ENCODE measurements around the gene NUP88. TPM values are rescaled to one million over a fixed set of nuclear protein-coding genes. Genes with fewer than 3 reads are reported as not detected.

NUP88 gene
- total RNA-seq, 1 experiment from 2014 or later = 103 TPM

- peaks cover 51% of the 10 kb centered on the region for H3K36me3 ChIP-seq (ENCODE audit: low read depth, low read length)
- DNase-seq (no peak), ATAC-seq (no peak)
- no peak overlapping the region for H3K9ac ChIP-seq (ENCODE audit: low read length)
- H2AFZ ChIP-seq (ENCODE audit: low read length) = no peak overlapping the region
- ChIA-PET POLR2A (ENCODE audit: unreplicated experiment) (no interaction called here), CTCF (no interaction called here)
- no peaks in the 10 kb centered on the region for H3K9me2 ChIP-seq (replicated peaks; ENCODE audit: low read length)
- H3K79me2 ChIP-seq (ENCODE audit: low read length) = peaks cover 24% of the 10 kb centered on the region
- BruUV-seq (replicated peaks) = no TSS peak
- H4K20me1 ChIP-seq (ENCODE audit: low read length) = peaks cover 8% of the 10 kb centered on the region; the same call in 1 of the 2 replicates
- H3F3A ChIP-seq (ENCODE audit: low read length, unreplicated experiment) = no peaks in the 10 kb centered on the region
- TF ChIP-seq EZH2phosphoT487 (IDR thresholded peaks at IDR 0.05; ENCODE audit: borderline replicate concordance, low read length) (no peak), CTCF (conservative IDR thresholded peaks at IDR 0.05; ENCODE audit: low read depth, low read length) (no peak), EZH2 (IDR thresholded peaks at IDR 0.05; ENCODE audit: low read length, unreplicated experiment) (no peak)
- no peak overlapping the region for H3K4me2 ChIP-seq (ENCODE audit: low read length)
- no peak overlapping the region for H3K27ac ChIP-seq (ENCODE audit: low read length)
- H3K9me3 ChIP-seq (ENCODE audit: low read length) = no peaks in the 10 kb centered on the region
- H3K4me1 ChIP-seq (ENCODE audit: insufficient read depth, low read length) = peaks cover 12% of the 10 kb centered on the region
- no peaks in the 10 kb centered on the region for H3K27me3 ChIP-seq (ENCODE audit: low read length)
- H3K4me3 ChIP-seq (ENCODE audit: low read length) = no peak overlapping the region
- intact Hi-C loops (cut with micrococcal nuclease) = no loop called here
Measured at GRCh38 chr17:5410594-5411272, 8.7 kb downstream of the NUP88 start.

- H3K9ac ChIP-seq (ENCODE audit: low read length) = no peak overlapping the region
- ChIA-PET CTCF (interaction anchor here (0.7 kb wide), 1 partner anchor 32 kb away, joined by 4 read pairs; no protein-coding TSS in a partner anchor), POLR2A (ENCODE audit: unreplicated experiment) (no interaction called here)
- ATAC-seq (no peak), DNase-seq (no peak)
- peaks cover 3% of the 10 kb centered on the region; the same call in 1 of the 2 replicates for H4K20me1 ChIP-seq (ENCODE audit: low read length)
- H3F3A ChIP-seq (ENCODE audit: low read length, unreplicated experiment) = no peaks in the 10 kb centered on the region
- no peaks in the 10 kb centered on the region for H3K27me3 ChIP-seq (ENCODE audit: low read length)
- H3K36me3 ChIP-seq (ENCODE audit: low read depth, low read length) = peaks cover 65% of the 10 kb centered on the region
- BruUV-seq (replicated peaks) = no TSS peak
- H2AFZ ChIP-seq (ENCODE audit: low read length) = no peak overlapping the region
- intact Hi-C loops (cut with micrococcal nuclease) = no loop called here
- TF ChIP-seq EZH2 (IDR thresholded peaks at IDR 0.05; ENCODE audit: low read length, unreplicated experiment) = no peak
- no peak for TF ChIP-seq EZH2phosphoT487 (IDR thresholded peaks at IDR 0.05; ENCODE audit: borderline replicate concordance, low read length)
- TF ChIP-seq CTCF (conservative IDR thresholded peaks at IDR 0.05; ENCODE audit: low read depth, low read length) = no peak
- H3K4me2 ChIP-seq (ENCODE audit: low read length) = no peak overlapping the region
- no peaks in the 10 kb centered on the region for H3K9me2 ChIP-seq (replicated peaks; ENCODE audit: low read length)
- no peaks in the 10 kb centered on the region for H3K9me3 ChIP-seq (ENCODE audit: low read length)
- H3K4me3 ChIP-seq (ENCODE audit: low read length) = no peak overlapping the region
- peaks cover 15% of the 10 kb centered on the region for H3K79me2 ChIP-seq (ENCODE audit: low read length)
- H3K27ac ChIP-seq (ENCODE audit: low read length) = no peak overlapping the region
- peaks cover 2% of the 10 kb centered on the region; the same call in 1 of the 2 replicates for H3K4me1 ChIP-seq (ENCODE audit: insufficient read depth, low read length)
Measured at GRCh38 chr17:5408186-5408585, 11.3 kb downstream of the NUP88 start.

GRCh38 chr17:5405400-5405799 lies 14.1 kb downstream of the NUP88 start:
- H3K4me3 ChIP-seq (ENCODE audit: low read length) = no peak overlapping the region
- no peaks in the 10 kb centered on the region for H3K27me3 ChIP-seq (ENCODE audit: low read length)
- H3K4me1 ChIP-seq (ENCODE audit: insufficient read depth, low read length) = no peaks in the 10 kb centered on the region
- no peak overlapping the region for H3K27ac ChIP-seq (ENCODE audit: low read length)
- H3K36me3 ChIP-seq (ENCODE audit: low read depth, low read length) = peaks cover 46% of the 10 kb centered on the region
- POLR2A ChIA-PET (ENCODE audit: unreplicated experiment) = no interaction called here
- no peaks in the 10 kb centered on the region for H3K9me2 ChIP-seq (replicated peaks; ENCODE audit: low read length)
- intact Hi-C loops (cut with micrococcal nuclease) = no loop called here
- no TSS peak for BruUV-seq (replicated peaks)
- no peaks in the 10 kb centered on the region for H3K9me3 ChIP-seq (ENCODE audit: low read length)
- CTCF ChIA-PET = no interaction called here
- no peak for ATAC-seq
- H3K79me2 ChIP-seq (ENCODE audit: low read length) = no peaks in the 10 kb centered on the region
- H3K4me2 ChIP-seq (ENCODE audit: low read length) = no peak overlapping the region
- TF ChIP-seq EZH2phosphoT487 (IDR thresholded peaks at IDR 0.05; ENCODE audit: borderline replicate concordance, low read length) = no peak
- no peak for TF ChIP-seq EZH2 (IDR thresholded peaks at IDR 0.05; ENCODE audit: low read length, unreplicated experiment)
- no peak for TF ChIP-seq CTCF (conservative IDR thresholded peaks at IDR 0.05; ENCODE audit: low read depth, low read length)
- no peaks in the 10 kb centered on the region for H3F3A ChIP-seq (ENCODE audit: low read length, unreplicated experiment)
- DNase-seq = no peak
- no peak overlapping the region for H2AFZ ChIP-seq (ENCODE audit: low read length)
- H3K9ac ChIP-seq (ENCODE audit: low read length) = no peak overlapping the region
- no peaks in the 10 kb centered on the region for H4K20me1 ChIP-seq (ENCODE audit: low read length)
